HG03066 (cell line): ENCODE data around the gene AKR7A3.
"Not testable (repeated sequence)": the region's sequence is repeated elsewhere in the genome, so short reads cannot be mapped to it uniquely, and the experiment has no call there.

Experiments
- ATAC-seq: cut with Tn5 transposase; IDR thresholded peaks from one replicate; pipeline ENCODE4 v1.9.1; 2021; ENCODE audit warnings: low read depth; ENCODE audit not compliant: unreplicated experiment

AKR7A3 gene

DNA sequence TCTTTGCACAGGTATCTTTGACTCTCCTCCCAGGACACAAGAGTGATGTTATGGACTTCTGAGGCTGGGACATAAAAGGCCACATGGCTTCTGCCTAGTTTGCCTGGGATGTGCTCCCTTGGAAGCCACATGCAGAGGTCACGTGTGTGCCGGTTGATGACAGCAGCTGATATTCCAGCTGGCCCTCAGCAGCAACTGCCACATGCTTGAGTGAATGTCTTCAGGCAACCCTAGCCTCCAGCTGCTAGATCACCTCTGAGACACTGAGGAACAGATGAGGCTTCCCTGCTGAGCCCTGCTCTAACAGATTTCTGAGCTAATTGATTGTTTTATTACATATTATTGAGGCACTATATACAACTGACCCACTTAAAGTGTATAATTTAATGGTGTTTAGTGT, 11.6 kb upstream of the AKR7A3 start:
- ATAC-seq, result no peak

DNA sequence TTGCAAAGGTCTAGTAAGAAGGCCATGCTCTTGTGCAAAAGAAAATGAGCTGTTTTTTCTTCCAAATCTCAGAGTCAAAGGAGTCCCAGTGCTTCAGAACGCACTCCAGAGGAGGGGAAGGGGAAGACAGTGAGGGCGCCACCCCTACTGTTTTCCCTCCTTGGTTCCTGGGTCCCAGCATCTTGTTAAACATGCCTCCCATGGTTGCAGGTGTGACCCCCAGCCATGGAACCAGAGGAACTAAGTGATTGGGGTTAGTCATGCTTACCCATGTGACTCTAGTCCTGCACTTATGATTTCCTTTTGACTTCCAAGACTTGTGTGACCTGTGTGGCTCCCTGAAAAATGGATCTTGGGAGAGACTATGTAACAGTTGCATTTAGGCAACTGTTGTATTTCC, 6.1 kb upstream of the AKR7A3 start:
- ATAC-seq, result no peak

DNA sequence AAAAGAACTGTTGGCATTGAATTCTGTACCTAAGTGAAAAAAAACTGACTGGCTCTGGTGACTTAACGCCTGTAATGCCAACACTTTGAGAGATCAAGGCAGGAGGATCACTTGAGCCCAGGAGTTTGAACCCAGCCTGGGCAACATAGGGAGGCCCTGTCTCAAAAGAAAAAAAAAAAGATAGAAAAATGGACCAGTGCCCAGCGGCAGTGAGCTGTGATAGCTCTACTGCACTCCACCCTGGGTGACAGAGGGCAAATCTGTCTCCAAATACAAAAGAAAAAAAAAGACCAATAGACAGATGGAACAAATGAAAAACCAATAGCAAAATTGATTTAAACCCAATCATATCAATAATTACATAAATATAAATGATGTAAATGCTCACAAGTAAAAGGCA, 674 bp upstream of the AKR7A3 start:
- no peak for ATAC-seq

- ATAC-seq, result no peak
Observed at GRCh38 chr1:19287436-19288185, 959 bp downstream of the AKR7A3 start.

DNA sequence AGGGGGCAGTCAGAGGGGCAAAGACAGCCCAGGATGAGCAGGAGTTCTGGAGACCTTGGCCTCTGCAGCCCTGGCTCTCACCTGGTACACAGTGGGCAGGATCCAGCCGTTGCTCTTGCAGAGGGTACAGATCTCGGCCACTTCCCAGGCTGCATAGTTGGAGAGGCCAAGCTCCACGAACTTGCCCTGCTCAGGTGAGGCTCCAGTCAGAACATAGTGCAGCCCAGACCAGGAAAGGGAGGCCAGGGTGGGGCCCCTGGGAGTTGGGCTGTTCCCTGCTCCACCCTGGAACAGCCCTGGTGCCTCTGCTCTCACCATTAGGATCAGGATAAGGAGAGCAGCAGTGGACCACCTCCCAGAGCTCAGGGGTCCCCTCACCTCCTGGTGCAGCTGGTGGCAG, 2.8 kb downstream of the AKR7A3 start:
- not testable (repeated sequence) for ATAC-seq

- not testable (repeated sequence) for ATAC-seq
Observed at GRCh38 chr1:19285366-19285765, 3.2 kb downstream of the AKR7A3 start.

GRCh38 chr1:19284881-19285280, 3.7 kb downstream of the AKR7A3 start:
- ATAC-seq, result no peak

DNA sequence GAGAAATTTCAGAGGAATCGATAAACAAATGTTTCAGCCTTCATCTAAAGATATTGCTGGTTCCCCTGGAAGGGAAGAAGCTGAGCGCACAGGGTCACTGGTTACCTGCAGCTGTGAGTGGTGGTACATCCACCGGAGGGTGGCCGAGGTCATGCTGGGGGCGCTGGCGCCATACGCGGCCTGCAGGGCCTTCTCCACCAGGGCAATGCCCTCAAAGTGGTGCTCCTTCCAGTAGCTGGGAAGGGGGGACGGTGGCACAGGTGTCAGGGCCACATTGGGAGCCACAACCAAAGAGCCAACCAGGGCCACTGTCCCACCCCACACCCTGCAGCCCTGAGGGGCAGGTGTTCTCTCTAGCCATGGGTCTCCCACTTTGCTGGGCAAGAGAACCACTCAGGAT, 4.7 kb downstream of the AKR7A3 start:
- no peak for ATAC-seq

GRCh38 chr1:19274636-19275035, 13.9 kb downstream of the AKR7A3 start:
- ATAC-seq, result no peak

DNA sequence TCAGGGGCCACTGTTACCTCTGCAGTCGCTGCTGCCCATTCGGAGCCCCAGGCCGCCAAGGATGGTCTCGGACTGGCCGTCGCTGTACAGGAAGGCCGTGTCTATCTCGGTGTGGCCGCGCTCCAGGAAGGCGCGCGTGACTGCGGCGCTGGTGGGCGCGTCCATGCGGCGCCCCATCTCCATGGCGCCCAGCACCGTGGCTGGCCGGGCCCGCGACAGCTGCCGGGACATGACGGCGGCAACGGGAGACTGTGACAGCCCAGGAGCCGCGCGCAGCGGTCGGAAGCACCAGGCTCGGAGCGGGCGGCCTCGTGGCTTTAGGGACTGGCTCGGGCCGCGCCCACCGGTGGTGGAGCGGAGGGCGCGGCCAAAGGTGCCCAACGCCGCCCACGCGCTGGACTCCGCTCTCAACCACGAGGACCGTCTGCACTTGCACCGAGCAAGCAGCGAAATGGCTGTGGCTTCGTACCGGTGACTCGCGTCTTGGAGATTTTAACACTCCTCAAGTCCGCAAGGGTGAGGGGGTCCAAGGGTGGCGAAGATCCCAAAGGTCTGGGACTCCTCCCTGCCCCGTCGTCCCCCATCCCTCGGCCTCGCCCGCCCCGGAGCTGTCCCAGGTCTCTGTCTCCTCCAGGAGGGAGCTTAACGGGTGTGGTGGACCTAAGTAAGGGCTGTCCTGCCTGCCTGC, 14.6 kb downstream of the AKR7A3 start:
- not testable (repeated sequence) for ATAC-seq

DNA sequence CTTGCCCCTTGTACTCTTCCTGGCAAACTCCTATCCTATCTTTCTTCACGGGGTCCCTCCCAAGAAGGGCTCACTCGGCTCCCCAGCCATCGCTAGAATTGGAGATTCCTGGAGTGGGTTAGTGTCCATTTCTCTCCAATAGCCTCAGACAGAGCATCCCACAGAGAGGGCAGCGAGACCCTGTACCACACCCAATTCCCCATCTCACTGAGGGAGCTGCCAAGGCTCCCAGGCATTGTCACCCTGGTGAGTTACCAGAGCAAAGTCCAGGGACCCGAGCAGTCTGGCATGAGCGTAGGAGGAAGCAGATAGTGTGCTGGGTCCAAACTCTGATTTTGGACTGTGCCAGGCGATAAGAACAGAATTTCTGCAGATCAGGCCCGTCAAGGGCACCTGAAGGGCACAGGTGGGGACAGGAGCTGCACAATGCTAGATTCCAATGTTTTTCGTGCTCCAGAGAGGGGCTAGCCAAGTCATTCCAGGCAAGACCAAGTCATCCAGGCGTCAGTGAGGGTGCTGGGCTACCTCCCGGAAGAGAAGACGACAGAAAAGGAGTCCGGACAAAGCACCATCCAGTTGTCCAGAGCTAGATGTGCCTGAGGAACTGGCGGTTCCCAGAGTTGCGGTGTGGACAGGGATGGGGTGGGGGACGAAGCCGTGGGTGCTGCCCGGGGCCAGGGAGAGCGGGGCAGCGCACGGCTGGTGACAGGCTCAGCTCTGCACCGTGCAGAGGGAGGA, 15.3 kb downstream of the AKR7A3 start:
- no peak for ATAC-seq

- no peak for ATAC-seq
Observed at GRCh38 chr1:19272064-19272463, 16.5 kb downstream of the AKR7A3 start.

DNA sequence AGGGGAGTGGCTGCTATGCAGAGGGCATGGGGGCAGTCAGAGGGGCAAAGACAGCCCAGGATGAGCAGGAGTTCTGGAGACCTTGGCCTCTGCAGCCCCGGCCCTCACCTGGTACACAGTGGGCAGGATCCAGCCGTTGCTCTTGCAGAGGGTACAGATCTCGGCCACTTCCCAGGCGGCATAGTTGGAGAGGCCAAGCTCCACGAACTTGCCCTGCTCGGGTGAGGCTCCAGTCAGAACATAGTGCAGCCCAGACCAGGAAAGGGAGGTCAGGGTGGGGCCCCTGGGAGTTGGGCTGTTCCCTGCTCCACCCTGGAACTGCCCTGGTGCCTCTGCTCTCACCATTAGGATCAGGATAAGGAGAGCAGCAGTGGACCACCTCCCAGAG, 18.2 kb downstream of the AKR7A3 start:
- not testable (repeated sequence) for ATAC-seq

DNA sequence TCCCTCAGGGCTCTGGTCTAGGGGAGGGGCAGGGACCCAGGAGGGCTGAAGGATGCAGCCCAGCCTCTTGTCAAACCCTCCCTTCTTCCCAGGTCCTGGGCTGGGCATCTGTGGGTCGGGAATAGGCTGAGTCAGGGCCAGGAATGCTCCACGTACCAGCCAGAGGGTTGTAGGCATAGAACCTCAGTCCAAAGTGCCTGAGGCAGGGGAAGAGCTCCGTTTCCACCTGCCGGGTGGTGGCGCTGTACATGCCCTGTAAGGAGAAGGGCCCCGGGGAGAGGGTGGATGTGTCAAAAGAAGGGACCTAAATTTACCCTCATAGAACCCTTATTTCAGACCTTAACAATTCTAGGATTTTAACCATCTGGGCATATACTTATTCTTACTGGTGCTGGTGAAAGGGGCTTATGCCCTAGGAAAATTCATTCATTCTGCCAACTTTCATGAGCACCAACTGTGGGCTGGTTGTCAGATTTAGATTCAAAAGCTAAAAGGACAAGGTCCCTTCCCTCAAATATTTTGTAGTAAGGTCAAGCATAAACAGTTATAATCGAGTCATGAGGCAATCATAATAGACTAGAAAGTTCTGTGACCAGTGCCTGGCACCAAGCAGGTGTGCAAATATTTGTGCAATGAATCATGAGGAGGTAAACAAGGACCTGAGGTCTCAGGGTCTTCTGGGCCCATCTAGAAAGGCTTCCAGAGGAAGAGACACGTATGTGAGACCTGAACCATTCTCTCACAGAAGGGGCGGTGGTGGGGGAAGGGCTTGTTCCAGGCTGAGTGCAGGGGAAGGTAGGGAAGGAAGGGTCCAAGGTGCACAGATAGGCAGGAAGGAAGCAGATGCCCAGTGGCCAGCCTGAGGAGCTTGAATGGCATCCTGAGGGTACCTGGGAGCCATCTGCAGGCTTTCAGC, 18.9 kb downstream of the AKR7A3 start:
- ATAC-seq, result not testable (repeated sequence)

DNA sequence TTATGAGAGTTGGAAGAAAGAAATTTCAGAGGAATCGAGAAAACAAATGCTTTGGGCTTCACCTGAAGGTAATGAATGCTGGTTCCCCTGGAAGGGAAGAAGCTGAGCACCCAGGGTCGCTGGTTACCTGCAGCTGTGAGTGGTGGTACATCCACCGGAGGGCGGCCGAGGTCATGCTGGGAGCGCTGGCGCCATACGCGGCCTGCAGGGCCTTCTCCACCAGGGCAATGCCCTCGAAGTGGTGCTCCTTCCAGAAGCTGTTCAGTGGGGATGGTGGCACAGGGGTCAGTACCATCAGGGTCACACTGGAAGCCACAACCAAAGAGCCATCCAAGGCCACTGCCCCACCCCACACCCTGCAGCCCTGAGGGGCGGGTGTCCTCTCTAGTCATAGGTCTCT, 20.1 kb downstream of the AKR7A3 start:
- no peak for ATAC-seq

DNA sequence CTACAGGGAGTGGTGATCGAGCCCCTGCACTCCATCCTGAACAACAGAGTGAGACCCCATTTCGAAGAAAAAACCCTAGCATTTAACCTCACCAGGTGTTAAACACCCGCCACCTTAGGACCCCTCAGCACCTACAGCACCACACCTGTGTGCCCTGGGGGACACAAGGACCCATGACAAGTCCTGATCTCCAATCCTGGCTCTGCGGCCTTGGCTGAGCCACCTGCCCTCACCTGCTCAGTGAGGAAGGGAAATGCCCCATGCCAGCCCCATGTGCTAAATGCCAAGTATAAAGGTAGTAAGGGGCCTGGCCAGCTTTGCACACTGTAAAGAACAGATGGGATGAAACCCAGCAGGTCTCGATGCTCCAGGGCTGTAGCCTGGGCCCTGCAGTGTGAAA, 25.8 kb downstream of the AKR7A3 start:
- no peak for ATAC-seq

DNA sequence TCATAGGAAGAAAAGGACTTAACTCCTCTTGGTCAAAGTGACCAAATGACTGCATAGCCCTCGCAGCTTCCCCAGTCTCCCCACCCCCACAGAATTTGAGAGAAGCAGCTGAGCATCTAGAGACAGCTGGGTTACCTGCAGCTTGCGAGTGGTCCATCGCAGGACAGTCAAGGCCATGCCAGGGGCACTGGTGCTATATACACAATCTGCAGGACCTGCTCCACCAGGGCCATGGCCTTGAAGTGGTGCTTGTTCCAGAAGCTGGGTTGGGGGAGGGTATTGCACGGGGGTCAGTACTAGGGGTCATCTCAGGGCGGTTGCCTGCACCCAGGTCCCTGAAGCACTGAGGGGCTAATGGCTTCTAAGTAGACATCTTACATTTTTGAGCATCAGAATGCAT, 26.5 kb downstream of the AKR7A3 start:
- no peak for ATAC-seq

- no peak for ATAC-seq
Observed at GRCh38 chr1:19260211-19261138, 28.1 kb downstream of the AKR7A3 start.

- ATAC-seq, result no peak
Observed at GRCh38 chr1:19258353-19258752, 30.2 kb downstream of the AKR7A3 start.
